Measurements from ENCODE around the gene ZRANB3.

ZRANB3 gene

GRCh38 chr2:135337071-135337470 lies 193.9 kb downstream of the ZRANB3 start:
- peak; percentile 13 for DNase-seq (ENCODE audit: low read depth)
- TF ChIP-seq, protein P1, sequence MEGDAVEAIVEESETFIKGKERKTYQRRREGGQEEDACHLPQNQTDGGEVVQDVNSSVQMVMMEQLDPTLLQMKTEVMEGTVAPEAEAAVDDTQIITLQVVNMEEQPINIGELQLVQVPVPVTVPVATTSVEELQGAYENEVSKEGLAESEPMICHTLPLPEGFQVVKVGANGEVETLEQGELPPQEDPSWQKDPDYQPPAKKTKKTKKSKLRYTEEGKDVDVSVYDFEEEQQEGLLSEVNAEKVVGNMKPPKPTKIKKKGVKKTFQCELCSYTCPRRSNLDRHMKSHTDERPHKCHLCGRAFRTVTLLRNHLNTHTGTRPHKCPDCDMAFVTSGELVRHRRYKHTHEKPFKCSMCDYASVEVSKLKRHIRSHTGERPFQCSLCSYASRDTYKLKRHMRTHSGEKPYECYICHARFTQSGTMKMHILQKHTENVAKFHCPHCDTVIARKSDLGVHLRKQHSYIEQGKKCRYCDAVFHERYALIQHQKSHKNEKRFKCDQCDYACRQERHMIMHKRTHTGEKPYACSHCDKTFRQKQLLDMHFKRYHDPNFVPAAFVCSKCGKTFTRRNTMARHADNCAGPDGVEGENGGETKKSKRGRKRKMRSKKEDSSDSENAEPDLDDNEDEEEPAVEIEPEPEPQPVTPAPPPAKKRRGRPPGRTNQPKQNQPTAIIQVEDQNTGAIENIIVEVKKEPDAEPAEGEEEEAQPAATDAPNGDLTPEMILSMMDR (IDR thresholded peaks at IDR 0.05; ENCODE audit: low read length, missing control alignments): no peak

DNA sequence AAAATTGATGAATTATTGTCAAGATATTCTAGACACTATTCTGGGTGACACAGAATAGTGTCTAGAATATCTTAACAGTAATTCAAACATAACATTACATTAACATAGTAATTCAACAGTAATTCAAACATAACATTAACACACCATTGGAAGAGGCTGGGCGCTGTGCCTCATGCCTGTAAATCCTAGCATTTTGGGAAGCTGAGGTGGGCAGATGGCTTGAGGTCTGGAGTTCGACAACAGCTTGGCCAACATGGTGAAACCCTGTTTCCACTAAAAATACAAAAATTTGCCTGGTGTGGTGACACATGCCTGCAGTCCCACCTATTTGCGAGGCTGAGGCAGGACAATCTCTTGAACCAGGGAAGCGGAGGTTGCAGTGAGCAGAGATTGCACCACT lies 195.8 kb downstream of the ZRANB3 start:
- no peak for DNase-seq (ENCODE audit: low read depth)
- no peak overlapping the region for H3K4me3 ChIP-seq (replicated peaks; ENCODE audit: low read depth, low read length)
- TF ChIP-seq, protein P1 (IDR thresholded peaks at IDR 0.05; ENCODE audit: low read length, missing control alignments): no peak

More at GRCh38 chr2:135337071-135337470, 193.9 kb downstream of the ZRANB3 start:
- H3K4me3 ChIP-seq (replicated peaks; ENCODE audit: low read depth, low read length): no peak overlapping the region

DNA sequence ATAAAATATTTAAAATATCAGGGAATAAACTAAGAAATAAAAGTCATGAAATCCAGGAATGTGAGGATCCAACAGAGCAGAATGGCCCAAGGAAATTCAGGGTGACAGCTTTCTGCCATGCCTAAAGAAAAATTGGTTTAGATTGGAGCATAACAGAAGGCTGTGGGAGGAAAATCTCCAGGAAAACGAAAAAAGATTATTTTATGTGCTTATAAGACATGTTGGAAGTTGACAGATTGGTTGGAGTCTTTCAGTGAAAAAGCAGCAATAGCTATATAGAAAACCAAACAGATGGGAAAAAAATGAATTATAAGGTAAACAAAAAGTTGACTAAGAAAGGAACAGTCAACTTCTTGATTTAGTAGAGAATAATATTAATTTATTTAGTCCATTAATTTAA lies 203.9 kb downstream of the ZRANB3 start:
- H3K4me3 ChIP-seq (replicated peaks; ENCODE audit: low read depth, low read length): no peak overlapping the region
- TF ChIP-seq, protein P1 (IDR thresholded peaks at IDR 0.05; ENCODE audit: low read length, missing control alignments): no peak
- no peak for DNase-seq (ENCODE audit: low read depth)

GRCh38 chr2:135320465-135321355 lies 210.3 kb downstream of the ZRANB3 start:
- DNase-seq (ENCODE audit: low read depth): no peak
- no peak overlapping the region for H3K4me3 ChIP-seq (replicated peaks; ENCODE audit: low read depth, low read length)
- TF ChIP-seq, protein P1 (IDR thresholded peaks at IDR 0.05; ENCODE audit: low read length, missing control alignments): no peak

GRCh38 chr2:135318808-135319207 lies 212.2 kb downstream of the ZRANB3 start:
- no peak overlapping the region for H3K4me3 ChIP-seq (replicated peaks; ENCODE audit: low read depth, low read length)
- DNase-seq (ENCODE audit: low read depth): no peak
- TF ChIP-seq, protein P1 (IDR thresholded peaks at IDR 0.05; ENCODE audit: low read length, missing control alignments): no peak

GRCh38 chr2:135317375-135317774 lies 213.6 kb downstream of the ZRANB3 start:
- DNase-seq (ENCODE audit: low read depth): no peak

More at GRCh38 chr2:135317375-135317774, 213.6 kb downstream of the ZRANB3 start:
- TF ChIP-seq, protein P1 (IDR thresholded peaks at IDR 0.05; ENCODE audit: low read length, missing control alignments): no peak
- no peak overlapping the region for H3K4me3 ChIP-seq (replicated peaks; ENCODE audit: low read depth, low read length)

All from fibroblast of pulmonary artery (primary cell).